ENCODE data around the gene LBX2. TPM values are rescaled to one million over a fixed set of nuclear protein-coding genes. Genes with fewer than 3 reads are reported as not detected.
"Not testable (repeated sequence)": the region's sequence is repeated elsewhere in the genome, so short reads cannot be mapped to it uniquely, and the experiment has no call there.

The LBX2 gene
- total and polyA plus RNA-seq, 2 experiments from 2014 or later = 0.24 to 0.57 TPM

DNA sequence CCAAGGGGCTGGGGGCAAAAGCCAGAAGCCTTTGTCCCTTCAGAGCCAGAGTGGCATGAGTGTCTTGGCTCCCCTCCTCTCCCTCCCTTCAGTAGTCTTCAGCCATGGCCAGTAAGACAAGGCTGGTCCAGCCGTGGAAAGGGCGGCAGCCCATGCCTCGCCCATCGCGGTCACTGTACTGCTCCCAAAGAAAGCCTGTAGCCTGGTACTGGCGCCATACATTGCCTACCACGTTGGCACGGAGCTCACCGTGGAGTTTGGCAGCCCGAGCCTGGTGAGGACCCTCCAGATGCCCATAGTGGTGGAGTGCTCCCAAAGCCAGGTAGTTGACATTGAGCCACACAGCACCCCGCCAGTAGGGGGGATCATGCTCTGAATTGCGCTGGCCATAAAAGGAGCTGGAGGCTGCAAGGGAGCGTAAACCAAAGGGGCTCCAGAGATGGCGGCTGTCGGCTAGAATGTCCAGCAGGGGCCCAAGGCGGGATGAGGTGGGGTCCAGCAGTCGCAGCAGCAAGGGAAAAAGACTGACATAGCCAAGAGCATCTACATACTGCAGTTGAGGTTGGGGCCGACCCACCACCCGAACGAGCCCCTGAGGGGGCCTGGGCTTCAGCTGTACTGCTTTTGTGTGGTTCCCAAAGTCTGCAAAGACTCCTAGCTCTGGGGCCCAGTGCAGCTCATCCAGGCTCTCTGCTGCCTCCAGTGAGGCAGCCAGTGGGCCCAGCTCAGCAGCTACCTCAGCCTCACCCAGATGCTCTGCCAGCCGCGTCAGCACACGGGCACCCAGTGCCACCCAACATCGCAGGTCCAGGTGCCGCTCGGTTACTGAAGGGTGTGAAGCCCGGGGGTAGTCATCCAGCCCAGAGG is 38.0 kb downstream of the LBX2 start:
- H3K9me3 Mint-ChIP-seq = peaks cover 2% of the 10 kb centered on the region; the same call in 2 of the 3 replicates
- H3F3A ChIP-seq (replicated peaks; ENCODE audit: low read depth) = peaks cover 12% of the 10 kb centered on the region; the same call in 1 of the 2 replicates
- H3K27ac ChIP-seq (ENCODE audit: low read depth) = 0 out of 2 replicates have a peak overlapping the region, but pooled peaks have one; percentile 32
- peaks cover 4% of the 10 kb centered on the region; the same call in 1 of the 2 replicates for H4K20me1 ChIP-seq (replicated peaks; ENCODE audit: insufficient read depth)
- no peaks in the 10 kb centered on the region for H3K27me3 ChIP-seq (ENCODE audit: insufficient read depth)
- no peaks in the 10 kb centered on the region for H3K9me2 ChIP-seq (ENCODE audit: insufficient read depth)
- no peak overlapping the region for H3K4me2 ChIP-seq
- peaks cover 23% of the 10 kb centered on the region for H3K27me3 Mint-ChIP-seq (ENCODE audit: insufficient read depth, low read depth, poor library complexity)
- TF ChIP-seq ZNF114 (CRISPR knock-in tag; IDR thresholded peaks at IDR 0.05) (no peak), CTCF (conservative IDR thresholded peaks at IDR 0.05; ENCODE audit: low read depth in 2 of 2) (peak; percentile 55 to 64), POLR2AphosphoS5 (IDR thresholded peaks at IDR 0.05; ENCODE audit: low read depth) (0 out of 2 replicates have a peak, but pooled peaks have one; percentile 13), EZH2phosphoT487 (IDR thresholded peaks at IDR 0.05; ENCODE audit: unreplicated experiment) (no peak), ETS1 (IDR thresholded peaks at IDR 0.05) (no peak)
- H3K27ac Mint-ChIP-seq = no peak overlapping the region
- peaks cover 6% of the 10 kb centered on the region for H3K4me1 ChIP-seq (ENCODE audit: insufficient read depth)
- H2AFZ ChIP-seq = no peak overlapping the region
- no peaks in the 10 kb centered on the region; the same call in 1 of the 2 replicates for H3K36me3 ChIP-seq (ENCODE audit: insufficient read depth)
- peaks cover 25% of the 10 kb centered on the region for H3K4me1 Mint-ChIP-seq
- peaks cover 17% of the 10 kb centered on the region for H3K36me3 Mint-ChIP-seq (ENCODE audit: low read depth)
- peaks cover 15% of the 10 kb centered on the region for H3K79me2 ChIP-seq (replicated peaks; ENCODE audit: insufficient read depth)
- DNase-seq (ENCODE audit: low spot score) = peak; percentile 84
- ATAC-seq = peak; percentile 1; the same call in 1 of the 3 replicates
- no peak overlapping the region for H3K4me3 Mint-ChIP-seq
- H3K4me3 ChIP-seq = no peak overlapping the region

DNA sequence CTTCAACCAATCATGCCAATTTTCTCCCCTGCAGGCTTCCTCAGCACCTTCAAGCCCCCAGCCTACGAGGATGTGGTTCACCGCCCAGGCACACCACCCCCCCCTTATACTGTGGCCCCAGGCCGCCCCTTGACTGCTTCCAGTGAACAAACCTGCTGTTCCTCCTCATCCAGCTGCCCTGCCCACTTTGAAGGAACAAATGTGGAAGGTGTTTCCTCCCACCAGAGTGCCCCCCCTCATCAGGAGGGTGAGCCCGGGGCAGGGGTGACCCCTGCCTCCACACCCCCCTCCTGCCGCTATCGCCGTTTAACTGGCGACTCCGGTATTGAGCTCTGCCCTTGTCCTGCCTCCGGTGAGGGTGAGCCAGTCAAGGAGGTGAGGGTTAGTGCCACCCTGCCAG is 39.2 kb downstream of the LBX2 start:
- H3K9me3 Mint-ChIP-seq; H4K20me1 ChIP-seq (replicated peaks; ENCODE audit: insufficient read depth); H3K36me3 ChIP-seq (ENCODE audit: insufficient read depth); ATAC-seq; DNase-seq (ENCODE audit: low spot score); H3K27ac Mint-ChIP-seq; H3K4me3 ChIP-seq; H2AFZ ChIP-seq; H3K27me3 ChIP-seq (ENCODE audit: insufficient read depth); H3K27ac ChIP-seq (ENCODE audit: low read depth); H3K4me2 ChIP-seq; H3K9me2 ChIP-seq (ENCODE audit: insufficient read depth): not testable (repeated sequence)
- Histone ChIP-seq H3K4me1 (ENCODE audit: insufficient read depth) (peaks cover 17% of the 10 kb centered on the region), H3K79me2 (replicated peaks; ENCODE audit: insufficient read depth) (peaks cover 15% of the 10 kb centered on the region), H3F3A (replicated peaks; ENCODE audit: low read depth) (peaks cover 12% of the 10 kb centered on the region; the same call in 1 of the 2 replicates)
- H3K27me3 Mint-ChIP-seq (ENCODE audit: insufficient read depth, low read depth, poor library complexity) = peaks cover 26% of the 10 kb centered on the region
- H3K4me3 Mint-ChIP-seq = peak overlapping the region; percentile 94; the same call in 2 of the 3 replicates
- peaks cover 17% of the 10 kb centered on the region for H3K36me3 Mint-ChIP-seq (ENCODE audit: low read depth)
- peaks cover 35% of the 10 kb centered on the region for H3K4me1 Mint-ChIP-seq

GRCh38 chr2:74459503-74460118 is 39.8 kb downstream of the LBX2 start:
- peak overlapping the region; percentile 99; the same call in 1 of the 2 replicates for H3K4me3 ChIP-seq
- H3K9me2 ChIP-seq (ENCODE audit: insufficient read depth); ATAC-seq: not testable (repeated sequence)

More at GRCh38 chr2:74459503-74460118, 39.8 kb downstream of the LBX2 start:
- Histone ChIP-seq H3K79me2 (replicated peaks; ENCODE audit: insufficient read depth) (peaks cover 15% of the 10 kb centered on the region), H3K4me2 (peak overlapping the region; percentile 97), H3F3A (replicated peaks; ENCODE audit: low read depth) (peaks cover 12% of the 10 kb centered on the region; the same call in 1 of the 2 replicates), H3K4me1 (ENCODE audit: insufficient read depth) (peaks cover 17% of the 10 kb centered on the region)
- not testable (repeated sequence) for H3K36me3 ChIP-seq (ENCODE audit: insufficient read depth); DNase-seq (ENCODE audit: low spot score); H4K20me1 ChIP-seq (replicated peaks; ENCODE audit: insufficient read depth); H3K27me3 ChIP-seq (ENCODE audit: insufficient read depth); H2AFZ ChIP-seq; H3K9me3 Mint-ChIP-seq; H3K27ac ChIP-seq (ENCODE audit: low read depth)
- H3K27me3 Mint-ChIP-seq (ENCODE audit: insufficient read depth, low read depth, poor library complexity) = peaks cover 31% of the 10 kb centered on the region
- peaks cover 17% of the 10 kb centered on the region for H3K36me3 Mint-ChIP-seq (ENCODE audit: low read depth)
- peak overlapping the region; percentile 94 for H3K4me3 Mint-ChIP-seq
- H3K27ac Mint-ChIP-seq = peak overlapping the region; percentile 43; the same call in 1 of the 2 replicates
- peaks cover 36% of the 10 kb centered on the region for H3K4me1 Mint-ChIP-seq
